Neural cell (in vitro differentiated cells): ENCODE results near the gene POPDC2. TPM values are rescaled to one million over a fixed set of nuclear protein-coding genes. Genes with fewer than 3 reads are reported as not detected.

Experiments used
- H2AFZ ChIP-seq: fragments of 200-600, 300-800 bp; sonication (generic), shearing (Covaris generic); 2 replicates; pipeline ENCODE4 v1.6.0; 2014; ENCODE audit warnings: low read depth, mild to moderate bottlenecking, antibody characterized with exemption, low read length, moderate library complexity
- H3F3A ChIP-seq: fragments of 200-600 bp; shearing (Covaris generic); 2 replicates; pipeline ENCODE4 v1.6.1; 2016; ENCODE audit warnings: mild to moderate bottlenecking, moderate library complexity, mixed read lengths, antibody characterized with exemption, low read length; ENCODE audit not compliant: insufficient read depth, poor library complexity, severe bottlenecking
- H3K27ac ChIP-seq: fragments of 200-600, 300-800 bp; sonication (generic), shearing (Covaris generic); 2 replicates; pipeline ENCODE4 v1.5.1; 2014; ENCODE audit warnings: mild to moderate bottlenecking, low read length, moderate library complexity
- H3K27me3 ChIP-seq: fragments of 300-800, 200-600 bp; sonication (generic), shearing (Covaris generic); 2 replicates; pipeline ENCODE4 v1.6.0; 2014; ENCODE audit warnings: mild to moderate bottlenecking, low read depth, low read length, moderate library complexity; ENCODE audit not compliant: insufficient read depth
- H3K36me3 ChIP-seq: fragments of 300-800, 200-600 bp; sonication (generic), shearing (Covaris generic); 2 replicates; pipeline ENCODE4 v1.5.1; 2014; ENCODE audit warnings: mild to moderate bottlenecking, antibody characterized with exemption, low read length, moderate library complexity; ENCODE audit not compliant: insufficient read depth
- H3K4me2 ChIP-seq: fragments of 300-800, 200-600 bp; sonication (generic), shearing (Covaris generic); 2 replicates; pipeline ENCODE4 v1.6.0; 2014; ENCODE audit warnings: mild to moderate bottlenecking, low read length
- H3K4me3 ChIP-seq: fragments of 300-800, 200-600 bp; sonication (generic), shearing (Covaris generic); 2 replicates; pipeline ENCODE4 v1.5.1; 2014; ENCODE audit warnings: mild to moderate bottlenecking, low read length, moderate library complexity
- H3K79me2 ChIP-seq: fragments of 200-600 bp; shearing (Covaris generic); replicated peaks from 2 replicates; pipeline ENCODE4 v1.6.0; 2014; ENCODE audit warnings: mild to moderate bottlenecking, low read length, moderate library complexity; ENCODE audit not compliant: insufficient read depth
- H3K9ac ChIP-seq: fragments of 300-800, 200-600 bp; sonication (generic), shearing (Covaris generic); 2 replicates; pipeline ENCODE4 v1.6.1; 2016; ENCODE audit warnings: mild to moderate bottlenecking, low read length, mixed read lengths
- H3K9me2 ChIP-seq: fragments of 200-600 bp; shearing (Covaris generic); 2 replicates; pipeline ENCODE4 v1.6.1; 2016; ENCODE audit warnings: mild to moderate bottlenecking, low read length, mixed read lengths; ENCODE audit not compliant: insufficient read depth
- H3K9me3 ChIP-seq: fragments of 200-600, 300-800 bp; sonication (generic), shearing (Covaris generic); 2 replicates; pipeline ENCODE4 v1.6.1; 2016; ENCODE audit warnings: mild to moderate bottlenecking, mixed run types, low read length, moderate library complexity, mixed read lengths
- H4K20me1 ChIP-seq: fragments of 200-600 bp; shearing (Covaris generic); 2 replicates; pipeline ENCODE4 v1.6.1; 2016; ENCODE audit warnings: mild to moderate bottlenecking, mixed run types; ENCODE audit not compliant: insufficient read depth
- CTCF ChIP-seq: fragments of 450-650 bp; IDR thresholded peaks from 2 replicates; pipeline ENCODE4 v1.5.1; 2014; ENCODE audit warnings: antibody characterized with exemption, mild to moderate bottlenecking, moderate library complexity; ENCODE audit not compliant: poor library complexity, severe bottlenecking
- EP300 ChIP-seq: fragments of 450-650 bp; conservative IDR thresholded peaks from 2 replicates; pipeline ENCODE4 v1.6.1; 2014; ENCODE audit warnings: antibody characterized with exemption, mild to moderate bottlenecking, moderate library complexity; ENCODE audit not compliant: poor library complexity, severe bottlenecking
- EZH2 ChIP-seq: fragments of 200-600, 300-800 bp; shearing (Covaris generic), sonication (generic); IDR thresholded peaks from 2 replicates; pipeline ENCODE4 v1.6.1; 2014; ENCODE audit warnings: antibody characterized with exemption, low read length, borderline replicate concordance, mild to moderate bottlenecking; ENCODE audit not compliant: insufficient read depth, poor library complexity, severe bottlenecking
- MXI1 ChIP-seq: fragments of 450-650 bp; conservative IDR thresholded peaks from 2 replicates; pipeline ENCODE4 v1.6.1; 2014; ENCODE audit warnings: antibody characterized with exemption, mild to moderate bottlenecking; ENCODE audit not compliant: poor library complexity, severe bottlenecking
- POLR2AphosphoS5 ChIP-seq: IDR thresholded peaks from 2 replicates; pipeline ENCODE4 v1.6.1; 2012
- RAD21 ChIP-seq: fragments of 450-650 bp; conservative IDR thresholded peaks from 2 replicates; pipeline ENCODE4 v1.6.1; 2014; ENCODE audit warnings: antibody characterized with exemption, mild to moderate bottlenecking, moderate library complexity
- REST ChIP-seq: IDR thresholded peaks from 2 replicates; pipeline ENCODE4 v1.6.1; 2012; ENCODE audit warnings: borderline replicate concordance
- SMC3 ChIP-seq: fragments of 450-650 bp; conservative IDR thresholded peaks from 2 replicates; pipeline ENCODE4 v1.6.1; 2014; ENCODE audit warnings: antibody characterized with exemption, mild to moderate bottlenecking, moderate library complexity; ENCODE audit not compliant: poor library complexity
- TAF1 ChIP-seq: IDR thresholded peaks from 2 replicates; pipeline ENCODE4 v1.6.1; 2012; ENCODE audit warnings: low read depth
- polyA plus RNA-seq: library from polyadenylated mRNA; depleted of rRNA; stranded (reverse); fragments of >200 nt; gene quantifications from 2 replicates; pipeline ENCODE4 v1.2.3, GENCODE V29; 2014

The POPDC2 gene
- polyA plus RNA-seq, 1 donor from 2014 or later: 3.4 TPM

- Histone ChIP-seq H3K9me3 (no peaks in the 10 kb centered on the region), H3K9ac (no peak overlapping the region), H3K36me3 (no peaks in the 10 kb centered on the region), H3K9me2 (no peaks in the 10 kb centered on the region), H3K4me3 (no peak overlapping the region), H3K79me2 (no peaks in the 10 kb centered on the region), H3K27me3 (no peaks in the 10 kb centered on the region), H3K4me2 (no peak overlapping the region), H3K27ac (no peak overlapping the region), H2AFZ (no peak overlapping the region), H4K20me1 (no peaks in the 10 kb centered on the region), H3F3A (no peaks in the 10 kb centered on the region)
- TF ChIP-seq CTCF (no peak), MXI1 (no peak), TAF1 (no peak), SMC3 (no peak), RAD21 (no peak), EZH2 (no peak), REST (no peak), POLR2AphosphoS5 (no peak), EP300 (no peak)
Measured at GRCh38 chr3:119602676-119603075, 57.7 kb downstream of the POPDC2 start.

- Histone ChIP-seq H3K4me2 (no peak overlapping the region), H3K79me2 (no peaks in the 10 kb centered on the region), H3K9me3 (no peaks in the 10 kb centered on the region), H3K9ac (no peak overlapping the region), H3K27me3 (no peaks in the 10 kb centered on the region), H2AFZ (no peak overlapping the region), H3K36me3 (no peaks in the 10 kb centered on the region), H3K27ac (no peak overlapping the region), H3K9me2 (no peaks in the 10 kb centered on the region), H4K20me1 (no peaks in the 10 kb centered on the region), H3F3A (no peaks in the 10 kb centered on the region), H3K4me3 (no peak overlapping the region)
- TF ChIP-seq REST (no peak), POLR2AphosphoS5 (no peak), CTCF (no peak), RAD21 (no peak), EZH2 (no peak), MXI1 (no peak), SMC3 (no peak), TAF1 (no peak), EP300 (no peak)
Measured at GRCh38 chr3:119601154-119601553, 59.2 kb downstream of the POPDC2 start.
